Activated CD4-positive, CD25-positive, alpha-beta regulatory T cell (primary cell): ENCODE data around the gene PAEP.

ENCODE experiments used
- DNase-seq, 4 experiments: peaks; one replicate each; lab custom pipeline; 2025; lab: John Stamatoyannopoulos, UW

Gene PAEP

DNA sequence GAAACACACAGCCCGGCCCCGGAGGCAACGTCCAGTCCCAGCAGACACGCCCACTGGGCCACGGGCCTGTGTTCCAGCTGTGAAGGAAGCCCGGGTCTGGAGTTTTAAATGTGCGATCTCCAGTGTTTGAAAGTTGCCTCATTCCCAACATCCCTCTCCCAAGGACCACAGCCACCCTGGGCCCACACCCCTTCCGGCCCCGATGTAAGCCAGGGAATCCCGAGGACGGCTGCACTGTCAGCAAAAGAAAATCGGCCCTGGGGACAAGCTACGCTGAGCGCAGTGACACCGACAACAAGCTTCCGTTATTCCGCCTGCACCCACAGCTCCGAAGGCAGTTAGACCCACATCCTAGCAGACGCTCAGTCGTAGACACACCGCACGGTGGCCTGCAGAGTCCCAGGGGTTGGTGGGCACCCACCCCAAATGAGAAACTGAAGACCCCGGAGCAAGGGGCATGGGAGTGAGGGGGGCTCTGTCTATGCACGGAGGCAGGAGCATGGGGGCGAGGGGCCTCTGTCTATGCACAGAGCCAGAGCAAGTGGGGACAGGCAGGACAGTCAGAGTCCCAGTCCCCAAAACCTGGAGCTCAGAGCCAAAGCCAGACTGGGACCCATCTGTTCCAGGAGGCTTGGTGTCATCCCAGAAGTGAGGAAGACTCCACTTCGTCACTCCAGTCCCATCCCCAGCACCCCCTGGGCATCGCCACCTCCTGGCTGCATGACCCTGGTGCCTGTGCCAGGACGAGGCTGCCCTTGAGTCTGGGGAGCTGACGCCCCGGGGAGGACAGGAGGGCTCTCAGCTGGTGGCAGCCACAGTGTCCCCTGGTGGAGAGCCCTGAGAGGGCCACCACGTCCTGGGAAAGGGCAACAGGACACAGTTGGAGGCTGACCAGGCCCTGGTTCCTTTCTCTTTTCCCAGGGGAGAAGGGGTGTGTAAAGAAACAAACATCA lies 54.4 kb downstream of the PAEP start:
- no peak for DNase-seq
